GM12891 (cell line): ENCODE results near the gene CPO.

Experiments
- PAX5 ChIP-seq: IDR thresholded peaks from 2 replicates; pipeline ENCODE4 v1.6.1; 2011; ENCODE audit warnings: low read length, moderate library complexity, mild to moderate bottlenecking; ENCODE audit not compliant: insufficient read depth, severe bottlenecking
- POLR2AphosphoS5 ChIP-seq: IDR thresholded peaks from 2 replicates; pipeline ENCODE4 v1.6.1; 2011; ENCODE audit warnings: low read depth, low read length, control low read depth
- POU2F2 ChIP-seq: IDR thresholded peaks from 2 replicates; pipeline ENCODE4 v1.6.1; 2011; ENCODE audit warnings: low read depth, mild to moderate bottlenecking, control low read depth, low read length, moderate library complexity
- TAF1 ChIP-seq: IDR thresholded peaks from 2 replicates; pipeline ENCODE4 v1.6.1; 2011; ENCODE audit warnings: low read depth, low read length, control low read depth

GRCh38 chr2:206968134-206969086 lies 29.1 kb downstream of the CPO start:
- TF ChIP-seq POLR2AphosphoS5 (no peak), PAX5 (no peak), POU2F2 (no peak), TAF1 (no peak)
